Fibroblast of lung (primary cell): Measurements from ENCODE around the gene TSPAN9. TPM values are rescaled to one million over a fixed set of nuclear protein-coding genes. Genes with fewer than 3 reads are reported as not detected.

Experiments used
- DNase-seq, 2 donors: peaks; one replicate each; pipeline versions ENCODE4 v3.0.0 to v3.0.0-alpha.2; 2010; ENCODE audit warnings: low read depth in 2 of 2
- H2AFZ ChIP-seq: 2 replicates; pipeline ENCODE4 v1.5.1; 2012; ENCODE audit warnings: low read length, control low read depth, inconsistent platforms
- H3K27ac ChIP-seq: 2 replicates; pipeline ENCODE4 v1.5.1; 2011; ENCODE audit warnings: low read length, control low read depth; ENCODE audit not compliant: insufficient read depth
- H3K27me3 ChIP-seq: 2 replicates; pipeline ENCODE4 v1.5.1; 2011; ENCODE audit warnings: mild to moderate bottlenecking, low read length; ENCODE audit not compliant: control insufficient read depth, insufficient read depth
- H3K36me3 ChIP-seq: 2 replicates; pipeline ENCODE4 v1.5.1; 2011; ENCODE audit warnings: low read length; ENCODE audit not compliant: control insufficient read depth, insufficient read depth
- H3K4me1 ChIP-seq: 2 replicates; pipeline ENCODE4 v1.5.1; 2011; ENCODE audit warnings: low read length; ENCODE audit not compliant: control insufficient read depth, insufficient read depth; ENCODE audit errors: extremely low read depth
- H3K4me2 ChIP-seq: 2 replicates; pipeline ENCODE4 v1.5.1; 2011; ENCODE audit warnings: low read length, control low read depth; ENCODE audit not compliant: insufficient read depth; ENCODE audit errors: extremely low read depth
- H3K4me3 ChIP-seq, 4 experiments: fragments of 200-600 bp in 1 of 4; sonication (generic) in 1 of 4; replicated peaks in 1 of 4; 2 replicates each; pipeline ENCODE4 v1.5.1; 2011 to 2016; ENCODE audit warnings: low read length in 4 of 4, low read depth in 3 of 4, mild to moderate bottlenecking in 3 of 4, control low read depth in 2 of 4, inconsistent platforms in 1 of 4, mixed read lengths in 1 of 4; ENCODE audit not compliant: insufficient read depth in 1 of 4; ENCODE audit errors: control extremely low read depth in 1 of 4
- H3K79me2 ChIP-seq: 2 replicates; pipeline ENCODE4 v1.5.1; 2012; ENCODE audit warnings: mild to moderate bottlenecking, low read length, inconsistent platforms; ENCODE audit not compliant: control insufficient read depth, insufficient read depth
- H3K9ac ChIP-seq: 2 replicates; pipeline ENCODE4 v1.5.1; 2011; ENCODE audit warnings: mild to moderate bottlenecking, low read length, control low read depth; ENCODE audit not compliant: insufficient read depth
- H3K9me3 ChIP-seq: 2 replicates; pipeline ENCODE4 v1.5.1; 2012; ENCODE audit warnings: low read depth, low read length; ENCODE audit not compliant: control insufficient read depth, insufficient read depth
- H4K20me1 ChIP-seq: 2 replicates; pipeline ENCODE4 v1.5.1; 2011; ENCODE audit warnings: low read length; ENCODE audit not compliant: control insufficient read depth, insufficient read depth; ENCODE audit errors: extremely low read depth
- EZH2 ChIP-seq: IDR thresholded peaks from 2 replicates; pipeline ENCODE4 v1.5.1; 2012; ENCODE audit warnings: low read length, control low read depth, mild to moderate bottlenecking; ENCODE audit errors: missing control alignments
- polyA plus RNA-seq, 2 donors: library from polyadenylated mRNA; depleted of rRNA in 1 of 2; stranded (reverse) in 1 of 2; unstranded in 1 of 2; fragments of >200 nt; gene quantifications; 2 replicates each; pipeline ENCODE4 v1.2.1, GENCODE V29; 2011 to 2012; ENCODE audit warnings: missing spikeins in 1 of 2
- total RNA-seq: library from RNA; depleted of rRNA; stranded (reverse); fragments of >200 nt; gene quantifications from 2 replicates; pipeline ENCODE4 v1.2.1, GENCODE V29; 2014
- TF ChIP-seq, protein P1 (sequence below), 2 donors: IDR thresholded peaks in 1 of 2; conservative IDR thresholded peaks in 1 of 2; 1 replicate in 1 of 2; 2 replicates in 1 of 2; pipeline ENCODE4 v1.5.1; 2011 to 2012; ENCODE audit warnings: low read length in 2 of 2, control low read depth in 1 of 2, inconsistent platforms in 1 of 2, low read depth in 1 of 2, mild to moderate bottlenecking in 1 of 2

Gene TSPAN9
- total and polyA plus RNA-seq, 2 donors (not counting 1 experiment from before 2014, with no cell fraction given), result 31.1 to 35.2 TPM

- Histone ChIP-seq H3K9ac (no peak overlapping the region), H3K4me2 (no peak overlapping the region)
Observed at GRCh38 chr12:3230758-3231375, 153.7 kb downstream of the TSPAN9 start.

GRCh38 chr12:3231399-3231876 is 154.3 kb downstream of the TSPAN9 start:
- Histone ChIP-seq H2AFZ (no peak overlapping the region), H3K27ac (no peak overlapping the region), H3K36me3 (no peaks in the 10 kb centered on the region), H3K27me3 (no peaks in the 10 kb centered on the region), H3K79me2 (no peaks in the 10 kb centered on the region), H3K4me2 (no peak overlapping the region), H3K4me1 (no peaks in the 10 kb centered on the region), H4K20me1 (no peaks in the 10 kb centered on the region), H3K4me3 (no peak overlapping the region), H3K9me3 (no peaks in the 10 kb centered on the region), H3K9ac (no peak overlapping the region)
- TF ChIP-seq, protein P1, sequence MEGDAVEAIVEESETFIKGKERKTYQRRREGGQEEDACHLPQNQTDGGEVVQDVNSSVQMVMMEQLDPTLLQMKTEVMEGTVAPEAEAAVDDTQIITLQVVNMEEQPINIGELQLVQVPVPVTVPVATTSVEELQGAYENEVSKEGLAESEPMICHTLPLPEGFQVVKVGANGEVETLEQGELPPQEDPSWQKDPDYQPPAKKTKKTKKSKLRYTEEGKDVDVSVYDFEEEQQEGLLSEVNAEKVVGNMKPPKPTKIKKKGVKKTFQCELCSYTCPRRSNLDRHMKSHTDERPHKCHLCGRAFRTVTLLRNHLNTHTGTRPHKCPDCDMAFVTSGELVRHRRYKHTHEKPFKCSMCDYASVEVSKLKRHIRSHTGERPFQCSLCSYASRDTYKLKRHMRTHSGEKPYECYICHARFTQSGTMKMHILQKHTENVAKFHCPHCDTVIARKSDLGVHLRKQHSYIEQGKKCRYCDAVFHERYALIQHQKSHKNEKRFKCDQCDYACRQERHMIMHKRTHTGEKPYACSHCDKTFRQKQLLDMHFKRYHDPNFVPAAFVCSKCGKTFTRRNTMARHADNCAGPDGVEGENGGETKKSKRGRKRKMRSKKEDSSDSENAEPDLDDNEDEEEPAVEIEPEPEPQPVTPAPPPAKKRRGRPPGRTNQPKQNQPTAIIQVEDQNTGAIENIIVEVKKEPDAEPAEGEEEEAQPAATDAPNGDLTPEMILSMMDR (conservative IDR thresholded peaks at IDR 0.05 in 1 of 2, IDR thresholded peaks at IDR 0.05 in 1 of 2; ENCODE audit: low read depth in 1 of 2, low read length in 2 of 2), result no peak
- no peak for TF ChIP-seq EZH2
- DNase-seq, result peak in 1 of 2 donors; percentile 10

More at GRCh38 chr12:3230758-3231375, 153.7 kb downstream of the TSPAN9 start:
- H3K27me3 ChIP-seq, result no peaks in the 10 kb centered on the region
- no peaks in the 10 kb centered on the region for H4K20me1 ChIP-seq
- peak in 1 of 2 donors; percentile 40 for DNase-seq
- H3K36me3 ChIP-seq, result no peaks in the 10 kb centered on the region
- no peak overlapping the region for H3K4me3 ChIP-seq
- no peaks in the 10 kb centered on the region for H3K9me3 ChIP-seq
- H2AFZ ChIP-seq, result no peak overlapping the region
- TF ChIP-seq, protein P1 (conservative IDR thresholded peaks at IDR 0.05 in 1 of 2, IDR thresholded peaks at IDR 0.05 in 1 of 2; ENCODE audit: low read depth in 1 of 2, low read length in 2 of 2), result no peak
- no peaks in the 10 kb centered on the region for H3K4me1 ChIP-seq
- H3K79me2 ChIP-seq, result no peaks in the 10 kb centered on the region
- H3K27ac ChIP-seq, result no peak overlapping the region

- TF ChIP-seq, protein P1 (conservative IDR thresholded peaks at IDR 0.05 in 1 of 2, IDR thresholded peaks at IDR 0.05 in 1 of 2; ENCODE audit: low read depth in 1 of 2, low read length in 2 of 2), result no peak
- TF ChIP-seq EZH2, result no peak
- no peaks in the 10 kb centered on the region for H4K20me1 ChIP-seq
Observed at GRCh38 chr12:3233797-3234196, 156.6 kb downstream of the TSPAN9 start.

More at GRCh38 chr12:3233797-3234196, 156.6 kb downstream of the TSPAN9 start:
- no peak for DNase-seq
- no peaks in the 10 kb centered on the region for H3K36me3 ChIP-seq
- no peak overlapping the region for H3K27ac ChIP-seq
- H3K79me2 ChIP-seq, result no peaks in the 10 kb centered on the region
- no peaks in the 10 kb centered on the region for H3K9me3 ChIP-seq
- H3K9ac ChIP-seq, result no peak overlapping the region
- H3K27me3 ChIP-seq, result no peaks in the 10 kb centered on the region
- H3K4me1 ChIP-seq, result no peaks in the 10 kb centered on the region
- H3K4me2 ChIP-seq, result no peak overlapping the region
- H2AFZ ChIP-seq, result no peak overlapping the region
- no peak overlapping the region for H3K4me3 ChIP-seq
